ENCODE data around the gene ATP6V0B.

ATP6V0B gene

DNA sequence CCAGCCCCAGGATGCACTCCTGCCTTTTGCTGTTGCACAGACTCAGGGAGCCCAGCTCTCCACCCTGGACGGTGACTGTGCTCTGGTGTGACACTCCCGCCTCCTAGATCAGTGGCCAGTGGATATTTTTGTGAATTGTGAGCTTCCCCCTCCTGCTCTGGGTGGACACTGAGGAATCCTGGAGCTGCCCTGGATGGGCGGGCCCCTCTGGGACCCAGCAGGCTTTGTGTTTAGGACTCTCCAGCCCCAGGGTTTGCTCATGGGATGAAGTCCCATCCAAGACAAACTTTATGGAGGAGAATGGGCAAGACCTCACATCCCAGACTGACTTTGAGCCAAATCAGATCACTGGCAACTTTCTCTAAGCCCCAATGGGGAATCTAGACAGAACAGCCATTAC, 40.4 kb downstream of the ATP6V0B start:
- peaks cover 7% of the 10 kb centered on the region for H3K27me3 ChIP-seq
- no peaks in the 10 kb centered on the region for H3K9me3 ChIP-seq
- TF ChIP-seq, protein P1, sequence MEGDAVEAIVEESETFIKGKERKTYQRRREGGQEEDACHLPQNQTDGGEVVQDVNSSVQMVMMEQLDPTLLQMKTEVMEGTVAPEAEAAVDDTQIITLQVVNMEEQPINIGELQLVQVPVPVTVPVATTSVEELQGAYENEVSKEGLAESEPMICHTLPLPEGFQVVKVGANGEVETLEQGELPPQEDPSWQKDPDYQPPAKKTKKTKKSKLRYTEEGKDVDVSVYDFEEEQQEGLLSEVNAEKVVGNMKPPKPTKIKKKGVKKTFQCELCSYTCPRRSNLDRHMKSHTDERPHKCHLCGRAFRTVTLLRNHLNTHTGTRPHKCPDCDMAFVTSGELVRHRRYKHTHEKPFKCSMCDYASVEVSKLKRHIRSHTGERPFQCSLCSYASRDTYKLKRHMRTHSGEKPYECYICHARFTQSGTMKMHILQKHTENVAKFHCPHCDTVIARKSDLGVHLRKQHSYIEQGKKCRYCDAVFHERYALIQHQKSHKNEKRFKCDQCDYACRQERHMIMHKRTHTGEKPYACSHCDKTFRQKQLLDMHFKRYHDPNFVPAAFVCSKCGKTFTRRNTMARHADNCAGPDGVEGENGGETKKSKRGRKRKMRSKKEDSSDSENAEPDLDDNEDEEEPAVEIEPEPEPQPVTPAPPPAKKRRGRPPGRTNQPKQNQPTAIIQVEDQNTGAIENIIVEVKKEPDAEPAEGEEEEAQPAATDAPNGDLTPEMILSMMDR (IDR thresholded peaks at IDR 0.05): no peak
- no peaks in the 10 kb centered on the region for H3K4me1 ChIP-seq (ENCODE audit: control insufficient read depth in 1 of 2, insufficient read depth in 1 of 2, low read depth in 1 of 2, low read length in 1 of 2)
- no peak overlapping the region for H3K27ac ChIP-seq
- H3K36me3 ChIP-seq: no peaks in the 10 kb centered on the region
- H3K4me3 ChIP-seq (ENCODE audit: low read depth in 1 of 2, low read length in 1 of 2): no peak overlapping the region

DNA sequence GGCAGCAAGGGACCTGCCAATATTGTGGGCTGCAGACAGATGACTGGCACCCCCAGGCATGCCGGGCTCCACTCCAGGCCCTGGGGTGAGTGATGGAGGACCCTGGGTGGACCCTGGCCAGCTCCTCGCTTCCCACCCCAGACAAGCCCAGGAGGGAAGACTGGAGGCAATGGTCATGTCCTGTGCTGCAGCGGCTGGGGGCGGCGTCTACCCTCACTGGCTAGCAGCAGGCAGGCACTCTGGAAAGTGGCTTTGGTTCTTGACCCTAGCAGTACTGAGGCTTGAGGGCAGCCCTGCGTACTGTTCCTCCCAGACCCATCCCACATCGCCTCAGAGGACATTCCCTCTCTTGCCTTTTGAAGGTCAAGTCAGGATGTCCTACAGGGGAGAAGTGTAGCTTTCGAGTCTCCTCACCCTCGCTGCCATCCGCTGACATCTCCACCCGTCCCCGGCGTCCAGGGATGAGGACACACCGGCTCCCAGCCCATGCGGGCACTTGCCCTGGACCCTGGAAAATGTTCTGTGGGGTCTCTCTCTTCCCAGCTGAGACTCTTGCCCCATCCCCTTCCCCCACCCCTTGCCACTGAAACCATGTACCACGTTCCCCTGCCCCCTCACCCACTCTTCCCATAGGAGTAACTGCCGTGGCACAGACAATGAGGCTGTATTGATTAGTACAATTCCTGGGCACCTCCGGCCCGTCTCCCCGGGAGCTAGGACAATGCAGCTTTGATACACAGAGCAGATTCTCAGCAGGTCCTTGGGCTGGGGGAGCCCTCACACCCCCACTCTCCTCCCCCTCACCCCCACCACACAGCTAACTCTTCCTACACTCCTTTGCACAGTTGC, 41.5 kb downstream of the ATP6V0B start:
- Histone ChIP-seq H3K4me3 (ENCODE audit: low read depth in 1 of 2, low read length in 1 of 2) (no peak overlapping the region), H3K36me3 (no peaks in the 10 kb centered on the region), H3K9me3 (no peaks in the 10 kb centered on the region), H3K4me1 (ENCODE audit: control insufficient read depth in 1 of 2, insufficient read depth in 1 of 2, low read depth in 1 of 2, low read length in 1 of 2) (no peaks in the 10 kb centered on the region), H3K27ac (no peak overlapping the region), H3K27me3 (peaks cover 7% of the 10 kb centered on the region)
- TF ChIP-seq, protein P1 (IDR thresholded peaks at IDR 0.05): no peak

DNA sequence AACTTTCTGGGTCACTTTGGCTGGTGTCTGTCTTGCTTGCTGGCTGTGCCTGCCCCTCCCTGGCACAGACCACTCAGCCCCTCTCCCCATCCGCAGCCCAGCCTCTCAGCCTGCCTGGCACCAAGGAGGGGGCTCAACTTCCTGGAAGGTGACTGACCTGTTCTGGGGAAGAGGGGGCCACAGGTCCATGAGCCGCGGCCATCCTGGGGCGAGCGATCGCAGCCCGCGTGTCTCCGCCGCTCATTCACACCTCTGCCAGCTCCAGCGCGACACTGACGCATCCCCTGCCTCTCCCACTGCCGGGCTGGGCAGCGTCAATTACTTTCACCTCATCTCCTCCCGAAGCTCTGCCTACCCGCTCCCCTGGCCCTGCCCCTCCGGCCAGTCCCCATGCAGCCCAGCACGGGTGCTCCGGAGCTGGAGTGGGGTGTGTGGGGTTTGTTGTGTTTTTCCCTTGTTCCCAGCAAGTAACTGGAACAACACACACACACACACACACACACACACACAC, 42.2 kb downstream of the ATP6V0B start:
- H3K9me3 ChIP-seq: no peaks in the 10 kb centered on the region
- H3K27me3 ChIP-seq: peaks cover 7% of the 10 kb centered on the region
- H3K36me3 ChIP-seq: no peaks in the 10 kb centered on the region
- no peaks in the 10 kb centered on the region for H3K4me1 ChIP-seq (ENCODE audit: control insufficient read depth in 1 of 2, insufficient read depth in 1 of 2, low read depth in 1 of 2, low read length in 1 of 2)
- no peak overlapping the region for H3K27ac ChIP-seq
- TF ChIP-seq, protein P1 (IDR thresholded peaks at IDR 0.05): no peak
- H3K4me3 ChIP-seq (ENCODE audit: low read depth in 1 of 2, low read length in 1 of 2): no peak overlapping the region

DNA sequence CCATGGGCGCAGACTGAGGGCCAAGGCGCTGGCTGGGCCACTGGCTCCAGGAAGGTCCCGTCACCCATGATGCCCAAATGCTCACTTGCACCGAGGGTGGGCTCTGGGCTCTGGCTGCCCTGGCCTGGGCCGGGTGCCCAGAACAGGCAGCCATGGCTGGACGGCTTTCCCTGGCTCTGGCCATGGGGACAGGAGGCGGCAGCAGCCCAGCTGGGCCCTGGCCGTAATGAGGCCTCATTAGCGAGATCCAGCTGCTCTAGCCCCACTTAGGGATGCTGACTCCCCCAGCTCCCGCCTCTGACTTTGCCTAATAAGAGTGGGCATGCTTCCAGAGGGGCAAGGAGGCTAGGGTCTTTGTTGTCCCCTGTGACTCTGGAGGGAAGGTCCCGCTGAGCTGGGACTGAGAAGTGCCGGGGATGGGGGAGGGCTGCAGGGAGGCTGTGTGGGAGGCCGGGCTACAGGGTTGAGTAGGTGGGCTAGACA, 44.7 kb downstream of the ATP6V0B start:
- Histone ChIP-seq H3K9me3 (no peaks in the 10 kb centered on the region), H3K27ac (no peak overlapping the region), H3K4me3 (ENCODE audit: low read depth in 1 of 2, low read length in 1 of 2) (no peak overlapping the region), H3K36me3 (no peaks in the 10 kb centered on the region), H3K4me1 (ENCODE audit: control insufficient read depth in 1 of 2, insufficient read depth in 1 of 2, low read depth in 1 of 2, low read length in 1 of 2) (no peaks in the 10 kb centered on the region), H3K27me3 (no peaks in the 10 kb centered on the region)
- TF ChIP-seq, protein P1 (IDR thresholded peaks at IDR 0.05): no peak

DNA sequence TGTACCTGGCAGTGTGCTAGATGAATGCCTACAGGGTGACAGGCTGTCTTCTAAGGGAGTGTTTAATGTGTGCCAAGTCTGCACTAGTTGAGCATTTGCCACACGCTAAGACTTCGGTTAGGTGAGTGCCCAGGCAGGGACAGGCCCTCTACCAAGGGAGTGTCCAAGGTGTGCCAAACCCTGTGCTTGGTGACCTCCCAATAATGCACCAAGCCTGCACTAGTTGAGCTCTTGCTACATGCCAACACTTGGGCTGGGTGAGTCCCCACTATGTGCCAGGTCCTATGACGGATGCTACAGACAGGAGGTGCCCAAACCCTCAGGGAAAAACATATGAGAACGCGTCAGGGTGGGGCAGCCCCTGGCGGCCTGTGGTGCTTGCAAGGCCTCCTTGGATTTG, 45.7 kb downstream of the ATP6V0B start:
- H3K36me3 ChIP-seq: no peaks in the 10 kb centered on the region
- no peak overlapping the region for H3K27ac ChIP-seq
- no peaks in the 10 kb centered on the region for H3K9me3 ChIP-seq
- H3K27me3 ChIP-seq: no peaks in the 10 kb centered on the region
- H3K4me1 ChIP-seq (ENCODE audit: control insufficient read depth in 1 of 2, insufficient read depth in 1 of 2, low read depth in 1 of 2, low read length in 1 of 2): no peaks in the 10 kb centered on the region
- TF ChIP-seq, protein P1 (IDR thresholded peaks at IDR 0.05): no peak
- H3K4me3 ChIP-seq (ENCODE audit: low read depth in 1 of 2, low read length in 1 of 2): no peak overlapping the region

All from neutrophil (primary cell).